Endothelial cell of umbilical vein (primary cell): Measurements from ENCODE around the gene HSF2BP.
"Not testable (repeated sequence)": the region's sequence is repeated elsewhere in the genome, so short reads cannot be mapped to it uniquely, and the experiment has no call there.

Experiments
- EZH2 ChIP-seq: IDR thresholded peaks from 2 replicates; pipeline ENCODE4 v1.6.1; 2012; ENCODE audit warnings: borderline replicate concordance, low read depth, mild to moderate bottlenecking, moderate library complexity, low read length, inconsistent platforms; ENCODE audit not compliant: severe bottlenecking
- FOS ChIP-seq: IDR thresholded peaks from 2 replicates; pipeline ENCODE4 v1.6.1; 2011; ENCODE audit warnings: mild to moderate bottlenecking, low read length, moderate library complexity, borderline replicate concordance; ENCODE audit not compliant: insufficient read depth
- JUN ChIP-seq: IDR thresholded peaks from 2 replicates; pipeline ENCODE4 v1.6.1; 2011; ENCODE audit warnings: borderline replicate concordance, low read depth; ENCODE audit not compliant: insufficient read length, insufficient read depth
- POLR2A ChIP-seq: IDR thresholded peaks from 2 replicates; pipeline ENCODE4 v1.6.1; 2012; ENCODE audit warnings: low read depth, mild to moderate bottlenecking, control low read depth, low read length
- POLR2AphosphoS5 ChIP-seq: IDR thresholded peaks from 2 replicates; pipeline ENCODE4 v1.6.1; 2012; ENCODE audit warnings: low read depth, mild to moderate bottlenecking, control low read depth, low read length, moderate library complexity; ENCODE audit not compliant: insufficient read depth
- TF ChIP-seq, protein P1 (sequence below), 2 donors: IDR thresholded peaks; 1 replicate in 1 of 2; 2 replicates in 1 of 2; pipeline ENCODE4 v1.5.1; 2011; ENCODE audit warnings: low read length in 2 of 2, mild to moderate bottlenecking in 2 of 2, moderate library complexity in 2 of 2, control low read depth in 1 of 2, inconsistent platforms in 1 of 2, low read depth in 1 of 2; ENCODE audit not compliant: insufficient read depth in 1 of 2; ENCODE audit errors: extremely low read depth in 1 of 2
- TF ChIP-seq, protein P2 (sequence below): IDR thresholded peaks from 2 replicates; pipeline ENCODE4 v1.6.1; 2011; ENCODE audit not compliant: insufficient read depth, insufficient read length

DNA sequence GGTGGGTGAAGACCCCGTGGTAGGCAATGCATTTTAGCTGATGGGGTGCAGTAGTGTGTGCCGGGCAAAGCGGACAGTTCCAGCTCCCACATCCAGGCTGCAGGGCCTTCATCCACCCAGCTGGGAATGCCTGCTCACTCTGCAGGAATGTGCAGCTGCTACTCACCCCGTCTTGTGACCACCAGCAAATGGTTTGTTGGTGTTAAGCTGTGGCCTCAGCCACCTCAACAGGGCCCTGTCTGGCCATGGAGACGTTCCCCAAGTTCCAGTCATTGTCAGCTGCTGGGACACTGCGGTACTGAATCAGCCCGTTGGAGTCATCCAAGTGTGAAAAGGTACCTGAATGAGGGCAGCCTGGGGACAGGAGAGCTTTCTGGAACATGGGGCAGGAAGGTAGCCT is 161.2 kb downstream of the HSF2BP start:
- TF ChIP-seq, protein P1, sequence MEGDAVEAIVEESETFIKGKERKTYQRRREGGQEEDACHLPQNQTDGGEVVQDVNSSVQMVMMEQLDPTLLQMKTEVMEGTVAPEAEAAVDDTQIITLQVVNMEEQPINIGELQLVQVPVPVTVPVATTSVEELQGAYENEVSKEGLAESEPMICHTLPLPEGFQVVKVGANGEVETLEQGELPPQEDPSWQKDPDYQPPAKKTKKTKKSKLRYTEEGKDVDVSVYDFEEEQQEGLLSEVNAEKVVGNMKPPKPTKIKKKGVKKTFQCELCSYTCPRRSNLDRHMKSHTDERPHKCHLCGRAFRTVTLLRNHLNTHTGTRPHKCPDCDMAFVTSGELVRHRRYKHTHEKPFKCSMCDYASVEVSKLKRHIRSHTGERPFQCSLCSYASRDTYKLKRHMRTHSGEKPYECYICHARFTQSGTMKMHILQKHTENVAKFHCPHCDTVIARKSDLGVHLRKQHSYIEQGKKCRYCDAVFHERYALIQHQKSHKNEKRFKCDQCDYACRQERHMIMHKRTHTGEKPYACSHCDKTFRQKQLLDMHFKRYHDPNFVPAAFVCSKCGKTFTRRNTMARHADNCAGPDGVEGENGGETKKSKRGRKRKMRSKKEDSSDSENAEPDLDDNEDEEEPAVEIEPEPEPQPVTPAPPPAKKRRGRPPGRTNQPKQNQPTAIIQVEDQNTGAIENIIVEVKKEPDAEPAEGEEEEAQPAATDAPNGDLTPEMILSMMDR (IDR thresholded peaks at IDR 0.05; ENCODE audit: extremely low read depth in 1 of 2, insufficient read depth in 1 of 2, low read depth in 1 of 2, low read length in 2 of 2) = not testable (repeated sequence)
- TF ChIP-seq POLR2AphosphoS5, JUN, POLR2A, FOS, EZH2: not testable (repeated sequence)
- TF ChIP-seq, protein P2, sequence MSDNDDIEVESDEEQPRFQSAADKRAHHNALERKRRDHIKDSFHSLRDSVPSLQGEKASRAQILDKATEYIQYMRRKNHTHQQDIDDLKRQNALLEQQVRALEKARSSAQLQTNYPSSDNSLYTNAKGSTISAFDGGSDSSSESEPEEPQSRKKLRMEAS = not testable (repeated sequence)
